Fibroblast of upper back skin (primary cell): ENCODE data around the gene AASDH.

Experiments used
- DNase-seq: peaks from one replicate; pipeline ENCODE4 v3.0.0-alpha.2; 2013

AASDH gene

GRCh38 chr4:56314207-56314915 lies 72.9 kb downstream of the AASDH start:
- no peak for DNase-seq

DNA sequence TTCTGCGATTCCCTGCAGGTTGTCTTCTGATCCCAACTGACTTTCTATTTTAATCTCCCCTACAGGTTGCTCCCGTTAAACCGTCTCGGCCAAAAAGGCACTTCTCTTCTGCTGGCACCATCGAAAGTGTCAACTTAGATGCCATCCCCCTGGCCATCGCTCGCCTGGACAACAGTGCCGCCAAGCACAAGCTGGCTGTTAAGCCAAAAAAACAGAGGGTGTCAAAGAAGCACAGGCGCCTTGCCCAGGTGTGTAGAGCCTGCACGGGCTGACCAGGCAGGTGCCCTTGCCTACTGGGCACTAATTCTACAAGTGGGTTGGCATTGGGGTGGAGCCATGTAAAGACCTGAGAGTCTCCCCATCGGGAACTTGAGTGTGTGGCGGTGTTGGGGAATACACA lies 74.2 kb downstream of the AASDH start:
- DNase-seq = no peak

- DNase-seq = no peak
These were observed 75.9 kb downstream of the AASDH start for GRCh38 chr4:56311299-56311975.

DNA sequence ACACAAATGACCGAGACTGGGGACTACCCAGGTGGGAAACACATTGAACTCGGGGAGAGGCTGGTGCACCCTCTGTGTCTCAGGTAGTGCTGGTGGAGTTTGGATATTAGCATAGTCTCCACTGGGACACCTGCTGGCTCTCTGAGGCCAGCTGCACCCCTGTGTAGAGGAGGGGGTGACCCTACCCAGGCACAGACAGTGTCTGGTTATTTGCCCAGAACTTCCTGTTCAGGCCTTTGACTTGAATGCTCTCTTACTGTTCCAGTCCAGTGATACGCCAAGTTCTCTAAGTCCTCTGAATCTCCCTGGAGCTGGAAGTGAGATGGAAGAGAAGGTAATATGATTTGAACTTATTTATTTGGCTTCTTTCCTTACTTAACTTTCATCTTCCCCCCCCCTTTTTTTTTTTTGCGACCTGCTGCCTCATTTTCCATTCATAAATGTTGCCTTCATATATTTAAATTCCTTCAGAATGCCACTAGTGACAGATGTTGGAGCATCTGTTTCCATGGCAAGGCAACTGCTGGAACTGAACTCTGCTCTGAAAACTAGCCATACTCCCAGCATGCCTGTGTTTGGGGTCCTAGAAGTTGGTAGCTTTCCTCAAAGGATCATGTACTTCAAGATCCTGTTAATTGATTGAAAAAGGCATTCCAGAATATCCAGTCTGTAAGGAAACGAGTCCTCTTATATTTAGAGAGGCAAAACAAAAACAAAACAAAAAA lies 76.7 kb downstream of the AASDH start:
- no peak for DNase-seq

DNA sequence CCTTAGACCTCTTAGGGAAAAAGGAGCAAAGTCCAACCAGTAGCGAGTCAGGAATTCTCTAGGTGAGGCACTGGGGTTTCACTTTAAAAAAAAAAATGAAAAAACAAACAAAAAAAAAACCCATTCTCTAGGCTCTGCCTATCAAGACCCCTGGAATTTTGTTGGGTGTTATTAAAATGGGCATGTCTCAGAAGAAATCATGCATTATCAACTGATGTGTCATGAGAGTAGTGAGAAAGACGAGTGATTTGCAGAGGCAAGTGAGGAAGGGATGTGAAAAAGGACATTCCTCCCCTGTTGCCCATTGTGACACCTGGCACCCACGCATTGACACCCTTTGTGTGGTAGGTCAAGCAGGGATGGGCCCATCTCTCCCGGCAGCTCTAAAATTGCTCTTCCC lies 78.9 kb downstream of the AASDH start:
- no peak for DNase-seq

DNA sequence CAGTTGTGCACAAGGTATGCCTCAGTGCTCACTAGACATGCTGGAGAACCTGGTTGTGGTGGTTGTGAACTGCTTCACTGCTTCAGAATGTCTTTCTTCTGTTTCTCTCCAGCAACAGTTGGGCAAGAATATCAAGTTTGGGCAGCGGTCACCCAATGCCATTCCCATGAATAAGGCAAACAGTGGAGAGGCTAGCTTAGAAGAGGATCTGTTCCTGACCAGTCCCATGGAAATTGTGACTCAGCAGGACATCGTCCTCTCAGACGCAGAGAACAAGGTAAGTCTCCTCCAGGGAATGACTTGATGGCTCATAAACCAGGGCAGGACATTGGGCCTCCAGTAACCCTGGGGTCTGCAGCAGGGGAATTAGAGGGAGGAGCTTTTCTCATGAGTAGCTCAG lies 79.9 kb downstream of the AASDH start:
- DNase-seq = no peak

DNA sequence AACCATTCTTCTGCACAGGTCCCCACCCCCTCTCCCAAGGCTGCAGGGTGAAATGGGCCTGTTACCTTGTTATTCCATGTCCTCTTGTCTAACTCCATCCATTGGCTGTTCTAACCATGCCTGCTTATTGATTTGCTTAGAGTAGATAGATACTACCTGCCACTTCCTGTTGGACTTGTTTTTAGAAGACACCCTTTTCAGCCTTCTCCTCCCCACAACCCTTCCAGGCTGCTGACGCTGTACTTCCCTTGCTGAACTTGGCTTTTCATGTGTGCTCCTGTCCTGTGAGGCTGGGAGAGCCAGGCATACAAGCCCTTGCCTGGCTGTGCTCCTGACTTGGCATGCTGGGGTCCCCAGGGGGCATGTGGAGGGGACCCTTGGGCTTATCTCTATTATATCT lies 81.9 kb downstream of the AASDH start:
- no peak for DNase-seq

GRCh38 chr4:56303921-56304320 lies 83.4 kb downstream of the AASDH start:
- DNase-seq = no peak

DNA sequence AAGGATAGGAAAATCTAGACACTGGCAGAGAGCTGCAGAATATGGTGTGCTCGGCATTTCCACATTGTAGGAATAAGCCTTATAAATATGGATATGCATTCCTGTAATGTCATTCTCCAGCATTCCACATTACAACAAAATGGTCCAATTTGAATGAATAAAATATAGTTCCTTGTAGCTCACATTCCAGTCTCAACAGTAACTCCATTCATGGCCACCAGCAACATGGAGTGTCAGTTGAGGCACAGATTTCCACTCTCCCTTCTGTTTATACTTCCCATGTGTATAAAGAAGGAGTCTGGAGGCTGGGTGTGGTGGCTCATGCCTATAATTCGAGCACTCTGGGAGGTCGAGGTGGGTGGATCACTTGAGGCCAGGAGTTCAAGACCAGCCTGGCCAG lies 84.5 kb downstream of the AASDH start:
- no peak for DNase-seq

DNA sequence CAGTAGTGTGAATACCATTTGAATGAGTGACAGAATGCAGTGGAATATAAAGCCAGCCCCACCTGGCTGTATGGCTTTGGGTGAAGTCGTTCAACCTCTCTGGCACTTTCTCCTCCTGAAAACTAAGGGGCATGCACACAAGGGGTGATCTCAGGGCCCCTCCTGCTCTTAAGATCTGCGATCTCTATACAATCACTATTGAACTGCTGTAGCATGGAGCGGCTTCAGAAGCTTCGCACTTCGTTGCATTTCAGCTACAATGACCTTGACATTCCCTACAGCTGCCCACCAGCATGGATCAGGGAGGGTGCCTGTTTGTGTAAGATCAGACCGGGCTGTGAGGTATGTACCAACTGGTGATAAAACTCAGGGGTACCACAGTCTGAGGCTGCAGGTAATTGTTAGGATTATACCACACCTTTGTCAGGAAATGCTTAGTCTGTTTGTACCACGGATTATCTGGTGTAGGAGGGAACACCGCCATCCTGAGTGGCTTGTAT lies 85.2 kb downstream of the AASDH start:
- DNase-seq = no peak

DNA sequence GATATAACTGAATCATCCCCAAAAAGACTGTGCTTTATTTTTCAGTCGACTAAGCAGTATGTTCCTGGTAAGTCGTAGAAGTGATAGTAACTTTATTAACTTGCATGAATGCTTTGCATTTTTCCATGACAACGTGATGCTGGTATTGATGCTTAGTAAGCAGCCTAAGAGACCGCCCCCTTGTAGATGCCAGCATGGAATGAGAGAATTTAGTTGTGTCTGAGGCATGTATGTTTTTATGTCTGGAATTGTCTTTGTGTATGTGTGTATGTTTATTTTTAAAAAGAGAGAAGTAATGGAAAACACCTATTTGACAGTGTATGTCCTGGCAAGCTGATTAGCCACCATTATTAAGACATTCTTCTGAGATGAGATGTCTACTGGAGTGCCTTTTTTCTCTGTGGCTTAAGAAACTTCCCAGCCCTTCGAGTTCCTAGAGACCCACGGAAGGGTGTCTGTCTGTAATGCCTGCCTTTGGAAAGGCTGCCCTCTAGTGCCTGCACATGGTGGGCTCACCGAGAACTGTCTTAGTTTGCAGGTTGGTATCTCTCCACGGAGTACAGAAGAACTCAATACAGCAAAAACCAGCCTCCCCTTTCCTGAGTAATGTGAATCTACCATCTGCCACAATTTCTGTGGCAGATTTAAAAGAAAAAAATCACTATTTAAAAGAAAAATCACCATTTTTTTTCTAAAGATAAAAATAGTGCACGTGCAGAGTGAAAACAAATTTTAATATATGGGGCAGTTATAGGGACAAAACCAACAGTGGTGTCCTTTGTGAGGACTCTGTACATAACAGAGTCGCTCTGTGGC lies 85.9 kb downstream of the AASDH start:
- DNase-seq = peak; percentile 91

DNA sequence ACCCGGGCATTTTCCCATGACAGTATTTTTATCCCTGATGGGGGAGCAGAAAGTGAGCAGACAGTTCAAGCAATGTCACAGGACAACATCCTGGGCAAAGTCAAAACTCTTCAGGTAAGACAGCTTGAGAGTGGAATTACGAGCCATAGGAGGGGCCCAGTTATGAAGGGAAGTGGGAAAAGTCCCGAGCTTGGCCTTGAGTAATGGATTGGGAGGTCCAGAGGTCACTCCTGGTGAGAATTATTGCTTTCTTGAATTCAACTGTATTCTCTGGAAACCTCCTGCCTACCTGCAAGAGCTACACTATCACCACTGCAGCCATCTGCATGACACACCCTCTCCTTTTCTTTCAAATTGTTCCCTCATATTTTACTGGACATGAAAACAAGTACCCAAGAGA lies 89.1 kb downstream of the AASDH start:
- DNase-seq = no peak

DNA sequence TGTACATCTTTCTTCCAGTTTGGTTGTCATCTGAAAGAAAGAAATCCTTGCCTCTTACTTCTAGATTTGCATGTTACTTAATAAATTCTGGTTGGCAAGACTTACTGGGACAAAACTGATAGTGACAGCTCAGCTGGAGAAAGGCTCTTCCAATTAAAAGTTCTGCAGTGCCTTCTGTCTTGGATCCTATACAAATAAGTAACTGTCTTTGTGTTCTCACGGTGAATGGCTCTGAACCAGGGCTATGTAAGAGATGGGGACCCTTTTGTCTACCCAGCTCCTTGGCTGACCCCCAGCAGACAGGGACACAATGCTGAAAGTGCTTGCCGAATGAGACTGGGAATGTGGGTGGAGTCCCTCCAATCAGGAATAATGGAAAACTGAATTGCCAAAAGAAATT lies 89.5 kb downstream of the AASDH start:
- DNase-seq = no peak

- no peak for DNase-seq
These were observed 90.8 kb downstream of the AASDH start for GRCh38 chr4:56296526-56296925.

DNA sequence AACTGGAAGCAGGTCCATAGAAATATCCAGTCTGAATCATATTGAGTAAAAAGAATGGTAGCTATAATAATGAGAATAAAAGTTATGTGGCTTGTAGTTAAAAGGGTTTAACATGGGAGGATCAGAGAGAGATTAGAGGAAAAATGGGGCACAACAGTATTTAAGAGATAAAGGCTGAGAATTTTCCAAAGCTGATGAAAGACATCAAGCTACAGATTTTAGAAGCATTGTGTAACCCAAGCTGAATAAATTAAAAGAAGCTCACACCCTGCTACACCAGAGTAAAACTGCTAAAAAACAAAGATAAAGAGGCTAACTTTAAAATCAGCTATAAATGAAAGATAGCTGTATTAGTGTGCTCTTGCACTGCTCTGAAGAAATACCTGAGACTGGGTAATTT lies 94.2 kb downstream of the AASDH start:
- DNase-seq = no peak

GRCh38 chr4:56289934-56290333 lies 97.4 kb downstream of the AASDH start:
- DNase-seq = peak; percentile 21

DNA sequence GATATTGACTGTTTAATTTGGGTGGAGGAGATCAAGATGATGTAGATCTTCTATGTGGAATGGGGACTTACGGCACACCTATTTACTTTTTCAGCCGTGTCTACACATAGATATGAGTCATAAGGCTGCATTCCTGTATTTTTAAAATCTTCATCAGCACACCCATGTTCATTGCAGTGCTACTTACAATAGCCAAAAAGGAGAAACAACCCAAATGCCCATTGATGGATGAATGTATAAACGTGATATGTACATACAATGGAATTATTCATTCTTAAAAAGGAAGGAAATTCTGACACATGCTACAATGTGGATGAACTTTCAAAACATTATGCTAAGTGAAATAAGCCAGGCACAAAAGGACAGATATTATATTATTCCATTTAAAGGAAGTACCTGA lies 98.6 kb downstream of the AASDH start:
- no peak for DNase-seq
